GM23338 (cell line): ENCODE measurements around the gene RNU5D-1.

Experiments used
- CREB1 ChIP-seq: fragments of 250-450 bp; sonication (Bioruptor Pico); IDR thresholded peaks from 2 replicates; pipeline ENCODE4 v1.5.0; 2020; ENCODE audit warnings: low read depth, mild to moderate bottlenecking, moderate library complexity
- EZH2 ChIP-seq: fragments of 200-600 bp; sonication (generic); IDR thresholded peaks from one replicate; pipeline ENCODE4 v1.8.0; 2017; ENCODE audit warnings: antibody characterized with exemption, mild to moderate bottlenecking, low read depth; ENCODE audit not compliant: unreplicated experiment
- EZH2phosphoT487 ChIP-seq: fragments of 200-600 bp; sonication (generic); IDR thresholded peaks from one replicate; pipeline ENCODE4 v1.8.1; 2018; ENCODE audit warnings: antibody characterized with exemption; ENCODE audit not compliant: unreplicated experiment
- JUNB ChIP-seq: IDR thresholded peaks from one replicate; pipeline ENCODE4 v1.6.1; 2016; ENCODE audit warnings: antibody characterized with exemption; ENCODE audit not compliant: unreplicated experiment
- POLR2AphosphoS5 ChIP-seq: IDR thresholded peaks from 2 replicates; pipeline ENCODE4 v1.6.1; 2016; ENCODE audit warnings: antibody characterized with exemption, low read depth
- REST ChIP-seq: IDR thresholded peaks from one replicate; pipeline ENCODE4 v1.6.1; 2018; ENCODE audit warnings: antibody characterized with exemption; ENCODE audit not compliant: unreplicated experiment
- STAT1 ChIP-seq: IDR thresholded peaks from one replicate; pipeline ENCODE4 v1.6.1; 2016; ENCODE audit warnings: antibody characterized with exemption; ENCODE audit not compliant: unreplicated experiment
- TF ChIP-seq, protein P1 (sequence below), 2 experiments: fragments of 200-600 bp in 1 of 2; sonication (generic) in 1 of 2; conservative IDR thresholded peaks; 2 replicates each; pipeline versions ENCODE4 v1.5.1 to v1.6.1; 2016 to 2017; ENCODE audit warnings: antibody characterized with exemption in 2 of 2, low read depth in 2 of 2, mild to moderate bottlenecking in 2 of 2, moderate library complexity in 1 of 2

DNA sequence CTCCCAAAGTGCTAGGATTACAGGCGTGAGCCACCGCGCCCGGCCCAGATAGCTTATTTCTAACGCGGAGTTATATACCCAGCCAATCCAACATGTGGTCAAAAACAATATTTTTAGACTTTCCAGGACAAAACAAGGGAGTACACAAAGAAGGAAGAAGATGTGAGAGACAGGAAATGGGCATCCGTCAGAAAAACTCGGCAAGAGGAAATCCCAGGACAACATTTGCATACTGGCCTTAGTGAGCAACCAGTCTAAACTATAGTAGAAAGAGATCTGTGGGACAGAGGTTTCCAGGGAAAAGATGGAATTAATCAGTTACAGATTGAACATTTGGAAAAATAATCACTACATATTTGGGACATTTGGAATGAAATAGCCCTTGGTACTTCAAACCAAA lies 45.1 kb downstream of the RNU5D-1 start:
- TF ChIP-seq, protein P1, sequence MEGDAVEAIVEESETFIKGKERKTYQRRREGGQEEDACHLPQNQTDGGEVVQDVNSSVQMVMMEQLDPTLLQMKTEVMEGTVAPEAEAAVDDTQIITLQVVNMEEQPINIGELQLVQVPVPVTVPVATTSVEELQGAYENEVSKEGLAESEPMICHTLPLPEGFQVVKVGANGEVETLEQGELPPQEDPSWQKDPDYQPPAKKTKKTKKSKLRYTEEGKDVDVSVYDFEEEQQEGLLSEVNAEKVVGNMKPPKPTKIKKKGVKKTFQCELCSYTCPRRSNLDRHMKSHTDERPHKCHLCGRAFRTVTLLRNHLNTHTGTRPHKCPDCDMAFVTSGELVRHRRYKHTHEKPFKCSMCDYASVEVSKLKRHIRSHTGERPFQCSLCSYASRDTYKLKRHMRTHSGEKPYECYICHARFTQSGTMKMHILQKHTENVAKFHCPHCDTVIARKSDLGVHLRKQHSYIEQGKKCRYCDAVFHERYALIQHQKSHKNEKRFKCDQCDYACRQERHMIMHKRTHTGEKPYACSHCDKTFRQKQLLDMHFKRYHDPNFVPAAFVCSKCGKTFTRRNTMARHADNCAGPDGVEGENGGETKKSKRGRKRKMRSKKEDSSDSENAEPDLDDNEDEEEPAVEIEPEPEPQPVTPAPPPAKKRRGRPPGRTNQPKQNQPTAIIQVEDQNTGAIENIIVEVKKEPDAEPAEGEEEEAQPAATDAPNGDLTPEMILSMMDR (conservative IDR thresholded peaks at IDR 0.05; ENCODE audit: low read depth in 2 of 2) = no peak
- TF ChIP-seq POLR2AphosphoS5 (no peak), JUNB (no peak), REST (no peak), EZH2 (no peak), STAT1 (no peak), EZH2phosphoT487 (no peak), CREB1 (no peak)
